H1 (cell line): ENCODE measurements around the gene PBX1. TPM values are rescaled to one million over a fixed set of nuclear protein-coding genes. Genes with fewer than 3 reads are reported as not detected.

Experiments
- CHD7 ChIP-seq: fragments of 300-600 bp; sonication (generic); IDR thresholded peaks from 2 replicates; pipeline ENCODE4 v1.7.1; 2012; ENCODE audit warnings: low read length, moderate library complexity, mild to moderate bottlenecking, inconsistent platforms; ENCODE audit not compliant: insufficient replicate concordance
- CREB1 ChIP-seq: IDR thresholded peaks from 2 replicates; pipeline ENCODE4 v1.6.1; 2012; ENCODE audit warnings: inconsistent platforms
- EZH2 ChIP-seq: fragments of 200-600 bp; sonication (generic); IDR thresholded peaks from 2 replicates; pipeline ENCODE4 v1.7.1; 2012; ENCODE audit warnings: low read depth, mild to moderate bottlenecking, moderate library complexity, low read length, inconsistent platforms; ENCODE audit not compliant: severe bottlenecking
- GABPA ChIP-seq: IDR thresholded peaks from 2 replicates; pipeline ENCODE4 v1.6.1; 2011; ENCODE audit warnings: mild to moderate bottlenecking, low read length, moderate library complexity, borderline replicate concordance; ENCODE audit not compliant: insufficient read depth
- POU5F1 ChIP-seq: IDR thresholded peaks from 2 replicates; pipeline ENCODE4 v1.6.1; 2011; ENCODE audit warnings: low read depth, mild to moderate bottlenecking, low read length, moderate library complexity
- RBBP5 ChIP-seq: IDR thresholded peaks from 2 replicates; pipeline ENCODE4 v1.7.1; 2012; ENCODE audit warnings: low read depth, mild to moderate bottlenecking, inconsistent platforms, low read length, moderate library complexity, borderline replicate concordance
- RFX5 ChIP-seq: IDR thresholded peaks from 2 replicates; pipeline ENCODE4 v1.6.1; 2011; ENCODE audit warnings: low read depth, low read length, improper control_type of control experiment, borderline replicate concordance
- RNF2 ChIP-seq: fragments of 200-900, 300-1000 bp; sonication (generic); IDR thresholded peaks from 2 replicates; pipeline ENCODE4 v1.7.1; 2016; ENCODE audit warnings: borderline replicate concordance, low read depth, mild to moderate bottlenecking, antibody characterized with exemption, low read length; ENCODE audit not compliant: poor library complexity, severe bottlenecking; ENCODE audit errors: missing control alignments
- polyA plus RNA-seq, 7 experiments: library from polyadenylated mRNA; depleted of rRNA in 3 of 7; stranded (reverse) in 5 of 7; unstranded in 2 of 7; fragments of >200 nt in 5 of 7; fragments of 200-250 nt in 2 of 7; gene quantifications; 1 replicate in 5 of 7; 2 replicates in 1 of 7; 4 replicates in 1 of 7; pipeline versions ENCODE4 v1.2.1 to v1.2.3, GENCODE V29; 2011 to 2013; ENCODE audit warnings: missing spikeins in 2 of 7, mixed read lengths in 2 of 7
- total RNA-seq: library from RNA; stranded (reverse); fragmentation: NEBNext Ultra II Directional; extraction: Animal tissue kit (Norgen Biotek cat#: 25700); gene quantifications from 2 replicates; pipeline ENCODE4 v1.2.1, GENCODE V29; 2021

The PBX1 gene
- total and polyA plus RNA-seq, 2 of the 8 experiments (the other 6 are each of a cell fraction or from before 2014, with no cell fraction given): 87.4 to 124 TPM

- no peak for TF ChIP-seq CHD7
- no peak for TF ChIP-seq GABPA
- no peak for TF ChIP-seq RBBP5
- no peak for TF ChIP-seq RFX5
- TF ChIP-seq RNF2: no peak
- TF ChIP-seq POU5F1: no peak
- TF ChIP-seq EZH2: no peak
- TF ChIP-seq CREB1: no peak
Observed at GRCh38 chr1:164725401-164725800, 166.4 kb downstream of the PBX1 start (continued).
